Measurements from ENCODE around the gene SLC1A2. TPM values are rescaled to one million over a fixed set of nuclear protein-coding genes. Genes with fewer than 3 reads are reported as not detected.
A peak's percentile ranks its signal among the peaks of the same experiment; 100 is the strongest.

Gene SLC1A2
- total and polyA plus RNA-seq, 2 of the 4 experiments (the other 2 are of a cell fraction) = 0.15 to 0.54 TPM

DNA sequence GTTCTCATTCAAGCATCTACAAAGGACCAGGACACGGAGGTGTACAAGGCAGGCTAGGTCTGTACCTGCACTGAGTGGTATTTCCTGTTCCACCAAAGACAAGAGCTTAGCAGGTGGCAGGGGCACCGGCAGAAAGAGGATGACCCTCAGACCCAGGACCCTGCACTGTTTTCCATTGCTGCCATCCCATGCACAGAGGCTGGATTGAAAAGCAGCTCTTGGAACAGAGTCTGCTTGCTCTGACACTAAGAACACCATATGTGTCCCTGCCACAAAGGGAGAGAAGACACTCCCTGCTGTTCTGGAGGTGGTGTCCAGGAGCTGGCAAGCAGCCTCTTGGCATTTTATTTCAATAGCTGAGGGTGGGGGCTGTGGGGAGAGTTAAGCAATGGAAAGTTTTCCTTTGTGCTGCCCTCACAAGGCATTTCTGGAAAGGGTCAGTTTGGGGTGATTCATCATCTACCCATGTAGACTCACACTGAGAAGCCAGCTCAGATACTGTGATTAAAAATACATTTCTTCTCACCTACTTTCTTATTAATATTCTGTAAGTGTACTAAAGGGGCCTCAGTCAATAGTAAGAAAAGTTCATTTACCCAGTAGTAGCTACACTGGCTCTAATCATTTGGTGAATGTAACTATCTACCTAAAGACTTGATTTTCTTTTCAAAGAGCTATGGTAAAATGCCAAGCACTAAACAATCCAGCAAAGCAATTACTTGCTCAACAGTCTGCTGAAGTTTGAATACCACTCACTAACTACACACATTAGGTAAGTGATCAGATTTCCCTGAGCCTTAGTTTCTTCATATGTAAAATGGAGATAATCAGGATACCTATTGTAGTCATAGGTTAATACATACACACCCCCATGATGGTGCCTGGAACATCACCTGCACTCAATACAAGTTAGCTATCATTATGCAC, 55.2 kb downstream of the SLC1A2 start:
- no TSS peak for BruUV-seq (replicated peaks)
- CTCF ChIA-PET = interaction anchor here (1.0 kb wide), 1 partner anchor 54 kb away, joined by 3 read pairs; no protein-coding TSS in a partner anchor
- Histone ChIP-seq H2BK20ac (ENCODE audit: low read depth, low read length) (peak overlapping the region; percentile 45), H3K36me3 (ENCODE audit: control insufficient read depth, insufficient read depth, low read length) (no peaks in the 10 kb centered on the region), H2AK9ac (replicated peaks; ENCODE audit: low read depth, low read length, poor library complexity) (peak overlapping the region; percentile 81), H3K9ac (ENCODE audit: low read depth, low read length) (no peak overlapping the region), H3K27ac (ENCODE audit: insufficient read depth, low read length) (peak overlapping the region; percentile 4), H2BK5ac (ENCODE audit: low read depth, low read length, poor library complexity, severe bottlenecking) (peak overlapping the region; percentile 60), H3K4me3 (ENCODE audit: insufficient read depth, low read depth, low read length) (no peak overlapping the region), H4K91ac (ENCODE audit: insufficient read depth, low read depth, low read length) (peak overlapping the region; percentile 84), H3K23ac (ENCODE audit: low read depth, low read length) (no peak overlapping the region), H2AFZ (replicated peaks; ENCODE audit: low read length, poor library complexity) (peak overlapping the region; percentile 11), H3K18ac (ENCODE audit: low read depth, low read length) (peak overlapping the region; percentile 68), H4K5ac (ENCODE audit: low read depth, low read length) (peak overlapping the region; percentile 18), H2BK120ac (ENCODE audit: low read depth, low read length) (peak overlapping the region; percentile 28), H3K14ac (replicated peaks; ENCODE audit: low read depth, low read length) (peak overlapping the region; percentile 84), H4K8ac (ENCODE audit: low read depth in 2 of 2, low read length in 2 of 2) (peak overlapping the region; percentile 29 to 75; a peak in 2 of 4 replicates), H4K20me1 (ENCODE audit: insufficient read depth, low read length) (no peaks in the 10 kb centered on the region), H3K9me1 (ENCODE audit: insufficient read depth, low read length) (peaks cover 11% of the 10 kb centered on the region), H3K79me1 (ENCODE audit: low read depth in 1 of 2, low read length in 2 of 2) (no peaks in the 10 kb centered on the region), H3K4me2 (ENCODE audit: low read depth, low read length) (peak overlapping the region; percentile 47), H3K9me3 (ENCODE audit: control insufficient read depth, insufficient read depth, low read length) (no peaks in the 10 kb centered on the region; the same call in 1 of the 2 replicates), H3K27me3 (ENCODE audit: control insufficient read depth, insufficient read depth, low read length) (no peaks in the 10 kb centered on the region), H3K4me1 (ENCODE audit: control insufficient read depth, insufficient read depth, low read length) (peaks cover 22% of the 10 kb centered on the region), H2BK15ac (ENCODE audit: low read depth, low read length) (peak overlapping the region; percentile 89; the same call in 2 of the 3 replicates), H3K56ac (ENCODE audit: extremely low read depth, insufficient read depth, low read length) (no peak overlapping the region), H3K4ac (ENCODE audit: low read depth, low read length) (peak overlapping the region; percentile 53), H2AK5ac (ENCODE audit: low read depth, low read length) (peak overlapping the region; percentile 88)
- DNase-seq (peak; percentile 86), ATAC-seq (ENCODE audit: low read depth) (peak; percentile 83)
- POLR2A ChIA-PET (ENCODE audit: unreplicated experiment) = interaction anchor here (0.6 kb wide), 1 partner anchor 264 kb away, joined by 3 read pairs; no protein-coding TSS in a partner anchor
- intact Hi-C loops (cut with micrococcal nuclease) (no loop called here), in situ Hi-C loops (cut with MboI; ENCODE audit: low sequenced_read_pairs) (no loop called here), dilution Hi-C loops (cut with HindIII; ENCODE audit: low sequenced_read_pairs, unreplicated experiment) (no loop called here)
- no CpG with 5 or more reads among the region's 2 CpGs for WGBS, 2 experiments (ENCODE audit: extremely low coverage in 2 of 2, insufficient read length in 1 of 2)
- TF ChIP-seq, protein P1, sequence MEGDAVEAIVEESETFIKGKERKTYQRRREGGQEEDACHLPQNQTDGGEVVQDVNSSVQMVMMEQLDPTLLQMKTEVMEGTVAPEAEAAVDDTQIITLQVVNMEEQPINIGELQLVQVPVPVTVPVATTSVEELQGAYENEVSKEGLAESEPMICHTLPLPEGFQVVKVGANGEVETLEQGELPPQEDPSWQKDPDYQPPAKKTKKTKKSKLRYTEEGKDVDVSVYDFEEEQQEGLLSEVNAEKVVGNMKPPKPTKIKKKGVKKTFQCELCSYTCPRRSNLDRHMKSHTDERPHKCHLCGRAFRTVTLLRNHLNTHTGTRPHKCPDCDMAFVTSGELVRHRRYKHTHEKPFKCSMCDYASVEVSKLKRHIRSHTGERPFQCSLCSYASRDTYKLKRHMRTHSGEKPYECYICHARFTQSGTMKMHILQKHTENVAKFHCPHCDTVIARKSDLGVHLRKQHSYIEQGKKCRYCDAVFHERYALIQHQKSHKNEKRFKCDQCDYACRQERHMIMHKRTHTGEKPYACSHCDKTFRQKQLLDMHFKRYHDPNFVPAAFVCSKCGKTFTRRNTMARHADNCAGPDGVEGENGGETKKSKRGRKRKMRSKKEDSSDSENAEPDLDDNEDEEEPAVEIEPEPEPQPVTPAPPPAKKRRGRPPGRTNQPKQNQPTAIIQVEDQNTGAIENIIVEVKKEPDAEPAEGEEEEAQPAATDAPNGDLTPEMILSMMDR (conservative IDR thresholded peaks at IDR 0.05; ENCODE audit: low read depth, low read length) = 0 out of 2 replicates have a peak, but pooled peaks have one; percentile 5
- TF ChIP-seq ELK1 (IDR thresholded peaks at IDR 0.05; ENCODE audit: borderline replicate concordance, low read depth, low read length) (no peak), RAD21 (IDR thresholded peaks at IDR 0.05; ENCODE audit: low read length) (peak; percentile 21), MXI1 (IDR thresholded peaks at IDR 0.05; ENCODE audit: borderline replicate concordance, low read depth, low read length) (no peak), FOS (IDR thresholded peaks at IDR 0.05; ENCODE audit: low read depth, low read length) (peak; percentile 49; the same call in 1 of the 2 replicates), BHLHE40 (IDR thresholded peaks at IDR 0.05; ENCODE audit: low read depth, low read length) (no peak), CHD1 (IDR thresholded peaks at IDR 0.05; ENCODE audit: low read depth, low read length) (no peak), CEBPB (IDR thresholded peaks at IDR 0.05; ENCODE audit: low read depth, low read length) (peak; percentile 88), RFX5 (IDR thresholded peaks at IDR 0.05; ENCODE audit: low read depth, low read length) (no peak), USF2 (IDR thresholded peaks at IDR 0.05; ENCODE audit: low read depth, low read length) (no peak), NFE2L2 (IDR thresholded peaks at IDR 0.05; ENCODE audit: low read depth, low read length) (no peak), RCOR1 (IDR thresholded peaks at IDR 0.05; ENCODE audit: insufficient replicate concordance, low read length) (no peak), MAZ (IDR thresholded peaks at IDR 0.05; ENCODE audit: borderline replicate concordance, low read depth, low read length) (peak; percentile 89)

Measured in IMR-90 (cell line).